ENCODE results near the gene SCGB1A1.

GRCh38 chr11:62430425-62430824 is 11.6 kb downstream of the SCGB1A1 start:
- TF ChIP-seq, protein P1, sequence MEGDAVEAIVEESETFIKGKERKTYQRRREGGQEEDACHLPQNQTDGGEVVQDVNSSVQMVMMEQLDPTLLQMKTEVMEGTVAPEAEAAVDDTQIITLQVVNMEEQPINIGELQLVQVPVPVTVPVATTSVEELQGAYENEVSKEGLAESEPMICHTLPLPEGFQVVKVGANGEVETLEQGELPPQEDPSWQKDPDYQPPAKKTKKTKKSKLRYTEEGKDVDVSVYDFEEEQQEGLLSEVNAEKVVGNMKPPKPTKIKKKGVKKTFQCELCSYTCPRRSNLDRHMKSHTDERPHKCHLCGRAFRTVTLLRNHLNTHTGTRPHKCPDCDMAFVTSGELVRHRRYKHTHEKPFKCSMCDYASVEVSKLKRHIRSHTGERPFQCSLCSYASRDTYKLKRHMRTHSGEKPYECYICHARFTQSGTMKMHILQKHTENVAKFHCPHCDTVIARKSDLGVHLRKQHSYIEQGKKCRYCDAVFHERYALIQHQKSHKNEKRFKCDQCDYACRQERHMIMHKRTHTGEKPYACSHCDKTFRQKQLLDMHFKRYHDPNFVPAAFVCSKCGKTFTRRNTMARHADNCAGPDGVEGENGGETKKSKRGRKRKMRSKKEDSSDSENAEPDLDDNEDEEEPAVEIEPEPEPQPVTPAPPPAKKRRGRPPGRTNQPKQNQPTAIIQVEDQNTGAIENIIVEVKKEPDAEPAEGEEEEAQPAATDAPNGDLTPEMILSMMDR (IDR thresholded peaks at IDR 0.05): no peak
- no peak for TF ChIP-seq POLR2AphosphoS5 (IDR thresholded peaks at IDR 0.05)
- no peak for TF ChIP-seq POLR2A (IDR thresholded peaks at IDR 0.05)
- TF ChIP-seq EP300 (IDR thresholded peaks at IDR 0.05): no peak

Data from sigmoid colon (tissue), 4 donors.